Measurements from ENCODE around the gene GALNT3. TPM values are rescaled to one million over a fixed set of nuclear protein-coding genes. Genes with fewer than 3 reads are reported as not detected.

The GALNT3 gene
- total RNA-seq, 4 donors from 2014 or later, result 0.82 to 2.7 (median 1.7) TPM

DNA sequence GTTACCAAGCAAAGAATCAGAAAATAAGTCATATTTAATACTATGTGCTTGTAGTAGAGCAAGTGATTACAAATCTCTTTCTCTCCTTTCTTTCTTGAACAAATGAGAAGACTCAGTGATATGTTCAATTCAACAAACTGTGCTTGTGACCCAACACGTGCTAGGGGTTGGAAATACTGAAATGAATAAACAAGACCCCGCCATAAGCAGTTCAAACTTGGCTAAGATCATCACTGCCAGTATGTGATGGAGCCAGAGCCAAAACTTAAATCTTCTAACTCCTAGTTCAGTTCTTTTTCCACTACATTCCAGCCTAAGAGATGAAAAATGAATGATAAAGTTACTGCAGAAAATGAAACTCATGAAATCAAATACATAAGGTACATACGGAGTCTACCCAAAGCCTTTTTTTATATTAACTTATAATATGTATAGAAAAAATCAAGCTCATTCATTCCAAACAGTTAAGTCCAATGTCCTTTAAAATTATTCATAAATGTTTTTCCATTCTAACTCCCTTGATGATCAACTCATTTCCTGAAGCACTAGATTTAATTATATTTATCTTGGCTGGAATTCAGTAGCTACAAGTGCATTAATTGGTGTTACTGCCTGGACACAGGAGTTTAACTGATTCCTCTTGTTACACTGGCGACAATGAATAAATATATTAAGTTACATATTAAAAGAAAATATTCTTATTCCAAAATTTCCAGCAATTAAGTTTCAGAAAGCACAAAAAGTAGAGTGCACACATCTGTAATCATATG, 36.0 kb downstream of the GALNT3 start:
- ATAC-seq (ENCODE audit: low FRiP score) (no peak), DNase-seq (ENCODE audit: low spot score) (no peak)
- TF ChIP-seq, protein P1, sequence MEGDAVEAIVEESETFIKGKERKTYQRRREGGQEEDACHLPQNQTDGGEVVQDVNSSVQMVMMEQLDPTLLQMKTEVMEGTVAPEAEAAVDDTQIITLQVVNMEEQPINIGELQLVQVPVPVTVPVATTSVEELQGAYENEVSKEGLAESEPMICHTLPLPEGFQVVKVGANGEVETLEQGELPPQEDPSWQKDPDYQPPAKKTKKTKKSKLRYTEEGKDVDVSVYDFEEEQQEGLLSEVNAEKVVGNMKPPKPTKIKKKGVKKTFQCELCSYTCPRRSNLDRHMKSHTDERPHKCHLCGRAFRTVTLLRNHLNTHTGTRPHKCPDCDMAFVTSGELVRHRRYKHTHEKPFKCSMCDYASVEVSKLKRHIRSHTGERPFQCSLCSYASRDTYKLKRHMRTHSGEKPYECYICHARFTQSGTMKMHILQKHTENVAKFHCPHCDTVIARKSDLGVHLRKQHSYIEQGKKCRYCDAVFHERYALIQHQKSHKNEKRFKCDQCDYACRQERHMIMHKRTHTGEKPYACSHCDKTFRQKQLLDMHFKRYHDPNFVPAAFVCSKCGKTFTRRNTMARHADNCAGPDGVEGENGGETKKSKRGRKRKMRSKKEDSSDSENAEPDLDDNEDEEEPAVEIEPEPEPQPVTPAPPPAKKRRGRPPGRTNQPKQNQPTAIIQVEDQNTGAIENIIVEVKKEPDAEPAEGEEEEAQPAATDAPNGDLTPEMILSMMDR (IDR thresholded peaks at IDR 0.05), result no peak

GRCh38 chr2:165746501-165746900, 47.5 kb downstream of the GALNT3 start:
- no peak for ATAC-seq (ENCODE audit: low FRiP score)
- TF ChIP-seq, protein P1 (IDR thresholded peaks at IDR 0.05), result no peak

GRCh38 chr2:165745916-165746315, 48.1 kb downstream of the GALNT3 start:
- no peak for ATAC-seq (ENCODE audit: low FRiP score)
- no peak for DNase-seq (ENCODE audit: low spot score)
- TF ChIP-seq, protein P1 (IDR thresholded peaks at IDR 0.05), result no peak

More at GRCh38 chr2:165746501-165746900, 47.5 kb downstream of the GALNT3 start:
- no peak for DNase-seq (ENCODE audit: low spot score)

- ATAC-seq (ENCODE audit: low FRiP score) (no peak), DNase-seq (ENCODE audit: low spot score) (no peak)
- TF ChIP-seq, protein P1 (IDR thresholded peaks at IDR 0.05), result no peak
Measured at GRCh38 chr2:165743442-165743841, 50.6 kb downstream of the GALNT3 start.

DNA sequence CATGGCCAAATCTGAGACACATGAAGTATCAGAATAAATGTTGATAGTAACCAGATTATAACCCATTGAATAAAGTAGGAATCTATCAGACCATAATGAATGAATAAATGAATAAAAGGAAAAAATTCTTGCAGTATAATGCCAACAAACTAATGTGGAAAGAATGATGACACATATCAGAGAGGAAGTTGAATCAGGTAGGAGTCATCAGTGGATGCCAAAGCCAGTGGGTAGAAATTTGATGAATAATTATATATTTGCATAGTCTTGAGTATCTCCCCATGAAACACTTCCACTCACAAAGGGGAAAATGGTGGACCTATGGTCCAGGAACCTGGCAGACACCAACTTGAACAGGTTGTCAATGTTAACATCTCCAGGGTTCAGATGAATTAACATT, 68.6 kb downstream of the GALNT3 start:
- TF ChIP-seq, protein P1 (IDR thresholded peaks at IDR 0.05), result no peak
- no peak for DNase-seq (ENCODE audit: low spot score)
- no peak for ATAC-seq (ENCODE audit: low FRiP score)

- TF ChIP-seq, protein P1 (IDR thresholded peaks at IDR 0.05), result no peak
- DNase-seq (ENCODE audit: low spot score) (no peak), ATAC-seq (ENCODE audit: low FRiP score) (no peak)
Measured at GRCh38 chr2:165720511-165720910, 73.5 kb downstream of the GALNT3 start.

GRCh38 chr2:165718610-165719210, 75.3 kb downstream of the GALNT3 start:
- no peak for DNase-seq (ENCODE audit: low spot score)
- no peak for ATAC-seq (ENCODE audit: low FRiP score)
- TF ChIP-seq, protein P1 (IDR thresholded peaks at IDR 0.05), result no peak
